Gastroesophageal sphincter (tissue), 4 donors: Measurements from ENCODE around the gene NID2. TPM values are rescaled to one million over a fixed set of nuclear protein-coding genes. Genes with fewer than 3 reads are reported as not detected.

Source experiments
- ATAC-seq: fragments of 150-250 bp; one replicate; pipeline ENCODE4 v1.9.1; 2016; ENCODE audit warnings: mild to moderate bottlenecking, moderate library complexity
- H3K27ac ChIP-seq, 4 donors: fragments of 200-600 bp; sonication (generic) in 3 of 4; 1 replicate in 3 of 4; 2 replicates in 1 of 4; pipeline ENCODE4 v1.5.1; 2016 to 2019
- H3K27me3 ChIP-seq: fragments of 200-600 bp; sonication (generic); one replicate; pipeline ENCODE4 v1.5.1; 2019
- H3K36me3 ChIP-seq, 2 donors: fragments of 200-600 bp; sonication (generic); one replicate each; pipeline ENCODE4 v1.5.1; 2019; ENCODE audit warnings: control low read depth in 1 of 2
- H3K4me1 ChIP-seq, 3 donors: fragments of 200-600 bp; sonication (generic); 1 replicate in 2 of 3; 2 replicates in 1 of 3; pipeline ENCODE4 v1.5.1; 2016 to 2019; ENCODE audit warnings: control low read depth in 2 of 3
- H3K4me3 ChIP-seq, 2 donors: fragments of 200-600 bp; sonication (generic); one replicate each; pipeline ENCODE4 v1.5.1; 2019; ENCODE audit warnings: mild to moderate bottlenecking in 1 of 2, moderate library complexity in 1 of 2
- H3K9me3 ChIP-seq, 3 donors: fragments of 200-600 bp; sonication (generic); one replicate each; pipeline ENCODE4 v1.5.1; 2017 to 2019; ENCODE audit warnings: control low read depth in 2 of 3
- EP300 ChIP-seq: sonication (generic); formaldehyde crosslinking; IDR thresholded peaks from one replicate; pipeline ENCODE4 v1.6.1; 2017; ENCODE audit warnings: antibody characterized with exemption, mild to moderate bottlenecking
- POLR2A ChIP-seq, 2 donors: fragments of 450-650 bp; IDR thresholded peaks; one replicate each; pipeline ENCODE4 v1.6.1; 2017; ENCODE audit warnings: antibody characterized with exemption in 2 of 2, mild to moderate bottlenecking in 2 of 2, moderate library complexity in 1 of 2
- POLR2AphosphoS5 ChIP-seq: sonication (generic); formaldehyde crosslinking; IDR thresholded peaks from one replicate; pipeline ENCODE4 v1.6.1; 2017; ENCODE audit warnings: antibody characterized with exemption
- WGBS, 2 donors: methylation state at CpG; one replicate each; pipeline ENCODE4 v1.1.5; 2018; ENCODE audit warnings: low coverage in 1 of 2; 5-methylcytosine and 5-hydroxymethylcytosine counted together
- total RNA-seq, 4 donors: library from RNA; depleted of rRNA; stranded (reverse); fragments of >200 nt; gene quantifications; one replicate each; pipeline ENCODE4 v1.1.0, GENCODE V29; 2016
- TF ChIP-seq, protein P1 (sequence below), 4 experiments: fragments of 200-600 bp in 2 of 4; fragments of 450-650 bp in 2 of 4; sonication (generic) in 1 of 4; IDR thresholded peaks; one replicate each; pipeline ENCODE4 v1.5.1; 2017 to 2019; ENCODE audit warnings: antibody characterized with exemption in 4 of 4, mild to moderate bottlenecking in 2 of 4, moderate library complexity in 2 of 4

NID2 gene
- total RNA-seq, 4 donors from 2014 or later, result 35.0 to 71.9 (median 63.3) TPM

DNA sequence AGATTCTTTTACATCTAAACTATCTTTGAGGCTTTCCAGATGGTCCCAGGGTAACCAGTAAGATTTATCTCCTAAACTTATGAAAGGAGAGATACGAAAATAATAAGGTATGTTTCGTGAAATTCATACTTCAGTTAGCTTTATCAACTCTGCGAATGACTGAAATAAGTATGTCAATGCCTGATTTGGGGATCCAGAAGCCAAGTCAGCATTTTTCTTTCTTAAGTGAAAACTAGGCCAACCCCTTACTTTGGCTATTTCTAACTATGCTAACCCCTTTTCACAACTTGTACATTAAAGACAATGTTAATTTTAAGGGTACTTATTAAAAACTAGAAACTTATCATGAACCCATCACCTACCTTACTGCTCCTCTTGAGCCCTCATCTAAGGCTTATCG is 26.9 kb upstream of the NID2 start:
- Histone ChIP-seq H3K9me3 (no peaks in the 10 kb centered on the region), H3K27me3 (no peaks in the 10 kb centered on the region), H3K4me1 (no peaks in the 10 kb centered on the region), H3K36me3 (no peaks in the 10 kb centered on the region), H3K4me3 (no peak overlapping the region), H3K27ac (no peak overlapping the region)
- no peak for TF ChIP-seq EP300
- TF ChIP-seq POLR2AphosphoS5, result no peak
- TF ChIP-seq, protein P1, sequence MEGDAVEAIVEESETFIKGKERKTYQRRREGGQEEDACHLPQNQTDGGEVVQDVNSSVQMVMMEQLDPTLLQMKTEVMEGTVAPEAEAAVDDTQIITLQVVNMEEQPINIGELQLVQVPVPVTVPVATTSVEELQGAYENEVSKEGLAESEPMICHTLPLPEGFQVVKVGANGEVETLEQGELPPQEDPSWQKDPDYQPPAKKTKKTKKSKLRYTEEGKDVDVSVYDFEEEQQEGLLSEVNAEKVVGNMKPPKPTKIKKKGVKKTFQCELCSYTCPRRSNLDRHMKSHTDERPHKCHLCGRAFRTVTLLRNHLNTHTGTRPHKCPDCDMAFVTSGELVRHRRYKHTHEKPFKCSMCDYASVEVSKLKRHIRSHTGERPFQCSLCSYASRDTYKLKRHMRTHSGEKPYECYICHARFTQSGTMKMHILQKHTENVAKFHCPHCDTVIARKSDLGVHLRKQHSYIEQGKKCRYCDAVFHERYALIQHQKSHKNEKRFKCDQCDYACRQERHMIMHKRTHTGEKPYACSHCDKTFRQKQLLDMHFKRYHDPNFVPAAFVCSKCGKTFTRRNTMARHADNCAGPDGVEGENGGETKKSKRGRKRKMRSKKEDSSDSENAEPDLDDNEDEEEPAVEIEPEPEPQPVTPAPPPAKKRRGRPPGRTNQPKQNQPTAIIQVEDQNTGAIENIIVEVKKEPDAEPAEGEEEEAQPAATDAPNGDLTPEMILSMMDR (IDR thresholded peaks at IDR 0.05), result no peak
- TF ChIP-seq POLR2A (IDR thresholded peaks at IDR 0.05), result no peak
- ATAC-seq, result no peak
- 65 to 76% methylated on average over 4 of the region's 4 CpGs for WGBS, 2 donors

DNA sequence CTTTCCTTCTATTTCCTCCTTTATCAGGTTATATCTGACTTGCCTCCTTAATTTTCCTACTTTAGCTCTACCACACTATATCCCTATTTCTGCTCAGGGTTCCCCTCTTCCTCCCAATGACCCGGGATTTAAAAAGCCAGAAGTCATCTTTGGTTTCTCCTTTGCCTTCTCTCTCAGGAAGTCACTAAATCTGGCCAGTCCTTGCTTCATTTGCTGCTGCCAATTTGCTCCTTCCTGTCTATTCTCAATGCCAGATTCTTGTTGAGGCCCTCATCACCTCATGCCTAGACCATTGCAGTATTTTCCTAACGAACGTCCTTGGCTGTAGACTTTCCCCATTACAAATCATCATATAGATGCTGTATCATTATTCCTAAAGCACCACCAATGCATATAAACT is 26.5 kb upstream of the NID2 start:
- H3K27ac ChIP-seq, result no peak overlapping the region
- no peak for TF ChIP-seq POLR2AphosphoS5
- TF ChIP-seq, protein P1 (IDR thresholded peaks at IDR 0.05), result no peak
- TF ChIP-seq POLR2A (IDR thresholded peaks at IDR 0.05), result no peak
- TF ChIP-seq EP300, result no peak
- 45 to 77% methylated on average over 3 of the region's 3 CpGs for WGBS, 2 donors
- no peaks in the 10 kb centered on the region for H3K9me3 ChIP-seq
- no peaks in the 10 kb centered on the region for H3K4me1 ChIP-seq
- no peak for ATAC-seq
- H3K27me3 ChIP-seq, result no peaks in the 10 kb centered on the region
- H3K4me3 ChIP-seq, result no peak overlapping the region
- H3K36me3 ChIP-seq, result no peaks in the 10 kb centered on the region

DNA sequence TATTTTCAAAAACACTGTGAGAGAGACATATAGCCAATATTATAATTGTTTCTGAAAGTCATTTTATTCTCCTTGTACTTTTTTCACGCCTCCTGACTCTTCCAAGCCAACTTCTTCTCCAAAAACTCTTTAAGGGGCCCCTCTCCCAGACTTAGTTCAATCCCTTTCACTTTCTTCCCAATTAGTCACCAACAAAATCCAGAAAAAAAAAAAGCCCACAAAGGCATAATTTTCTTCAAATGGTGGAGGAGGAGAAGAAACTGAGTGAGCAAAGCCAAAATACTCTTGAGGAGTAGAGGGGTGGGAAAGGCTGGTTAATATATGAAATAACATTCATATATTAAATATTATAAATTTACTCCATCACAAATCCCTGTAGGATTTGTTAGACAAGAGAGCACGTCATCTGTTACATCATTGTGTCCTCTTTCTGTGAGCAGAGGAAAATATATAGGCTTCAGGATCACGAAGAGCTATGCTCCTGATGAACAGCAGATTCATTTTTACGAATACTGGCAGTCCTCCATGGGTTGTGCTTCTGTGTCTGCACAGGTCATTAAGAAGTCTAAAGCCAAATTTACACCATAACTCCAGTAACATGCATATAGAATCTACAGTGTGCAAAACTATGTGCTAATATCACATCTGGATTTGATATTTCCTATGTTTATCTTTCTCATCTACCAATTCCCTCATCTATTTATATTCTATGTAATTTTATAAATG is 25.9 kb upstream of the NID2 start:
- 49 to 72% methylated on average over 4 of the region's 4 CpGs for WGBS, 2 donors
- H3K9me3 ChIP-seq, result no peaks in the 10 kb centered on the region
- ATAC-seq, result no peak
- no peaks in the 10 kb centered on the region for H3K4me1 ChIP-seq
- no peak overlapping the region for H3K4me3 ChIP-seq
- TF ChIP-seq POLR2AphosphoS5, result no peak
- TF ChIP-seq, protein P1 (IDR thresholded peaks at IDR 0.05), result no peak
- no peak for TF ChIP-seq POLR2A (IDR thresholded peaks at IDR 0.05)
- TF ChIP-seq EP300, result no peak
- no peaks in the 10 kb centered on the region for H3K36me3 ChIP-seq
- H3K27ac ChIP-seq, result no peak overlapping the region
- no peaks in the 10 kb centered on the region for H3K27me3 ChIP-seq

DNA sequence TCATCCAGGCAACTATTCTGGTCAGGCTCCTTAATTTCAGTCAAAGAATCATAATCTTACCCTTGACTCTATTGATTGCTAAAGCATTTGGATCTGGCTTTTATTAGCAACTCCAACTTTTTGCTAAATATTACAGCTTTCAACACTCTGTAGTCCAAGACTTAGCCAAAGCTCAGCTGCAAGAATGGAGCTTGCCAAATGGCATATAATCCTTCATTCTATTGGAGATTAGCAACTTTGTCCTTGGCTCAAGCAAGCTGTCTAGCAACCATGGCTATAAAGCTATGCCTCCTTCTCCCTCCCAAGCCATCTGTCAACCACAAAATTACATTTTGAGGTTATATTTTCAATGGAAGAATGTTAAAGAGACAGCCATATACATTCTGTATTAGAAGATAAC is 23.1 kb upstream of the NID2 start:
- H3K27ac ChIP-seq, result no peak overlapping the region
- no peaks in the 10 kb centered on the region for H3K36me3 ChIP-seq
- no peaks in the 10 kb centered on the region for H3K9me3 ChIP-seq
- H3K4me1 ChIP-seq, result no peaks in the 10 kb centered on the region
- peak; percentile 41 for ATAC-seq
- H3K4me3 ChIP-seq, result no peak overlapping the region
- TF ChIP-seq POLR2A (IDR thresholded peaks at IDR 0.05), result no peak
- no peak for TF ChIP-seq POLR2AphosphoS5
- no peak for TF ChIP-seq EP300
- TF ChIP-seq, protein P1 (IDR thresholded peaks at IDR 0.05), result no peak
- H3K27me3 ChIP-seq, result no peaks in the 10 kb centered on the region

- TF ChIP-seq EP300, result no peak
- no peak for TF ChIP-seq POLR2A (IDR thresholded peaks at IDR 0.05)
- TF ChIP-seq, protein P1 (IDR thresholded peaks at IDR 0.05), result no peak
- TF ChIP-seq POLR2AphosphoS5, result no peak
- WGBS, 2 donors, result 89 to 90% methylated on average over 1 to 2 of the region's 4 CpGs
- H3K4me1 ChIP-seq, result no peaks in the 10 kb centered on the region
- H3K36me3 ChIP-seq, result no peaks in the 10 kb centered on the region
- H3K27ac ChIP-seq, result no peak overlapping the region
- no peaks in the 10 kb centered on the region for H3K9me3 ChIP-seq
- H3K27me3 ChIP-seq, result no peaks in the 10 kb centered on the region
- no peak overlapping the region for H3K4me3 ChIP-seq
- ATAC-seq, result no peak
Observed at GRCh38 chr14:52090936-52091335, 22.1 kb upstream of the NID2 start.
